Ovary (tissue), 9 donors: ENCODE data around the gene UBE2E1. TPM values are rescaled to one million over a fixed set of nuclear protein-coding genes. Genes with fewer than 3 reads are reported as not detected.
"Not testable (repeated sequence)": the region's sequence is repeated elsewhere in the genome, so short reads cannot be mapped to it uniquely, and the experiment has no call there.

Experiments used
- DNase-seq, 5 donors: peaks; one replicate each; pipeline ENCODE4 v3.0.0-alpha.2; 2019 to 2020
- H3K27ac ChIP-seq, 2 donors: fragments of 200-600 bp; one replicate each; pipeline versions ENCODE4 v1.5.1 to v1.8.0; 2019 to 2022
- H3K27me3 ChIP-seq: fragments of 200-600 bp; one replicate; pipeline ENCODE4 v1.8.0; 2022
- H3K36me3 ChIP-seq: fragments of 200-600 bp; sonication (generic); one replicate; pipeline ENCODE4 v1.5.1; 2019
- H3K4me1 ChIP-seq: one replicate; pipeline ENCODE4 v1.8.1; 2013; ENCODE audit warnings: mild to moderate bottlenecking, moderate library complexity; ENCODE audit not compliant: insufficient read depth
- H3K4me3 ChIP-seq: fragments of 200-600 bp; sonication (generic); one replicate; pipeline ENCODE4 v1.5.1; 2017
- H3K9me3 ChIP-seq, 2 donors: fragments of 200-600 bp in 1 of 2; sonication (generic) in 1 of 2; one replicate each; pipeline versions ENCODE4 v1.5.1 to v1.8.1; 2013 to 2019; ENCODE audit warnings: mild to moderate bottlenecking in 1 of 2, moderate library complexity in 1 of 2
- EP300 ChIP-seq: sonication (generic); formaldehyde crosslinking; IDR thresholded peaks from one replicate; pipeline ENCODE4 v1.6.1; 2017; ENCODE audit warnings: antibody characterized with exemption
- POLR2A ChIP-seq: fragments of 450-650 bp; IDR thresholded peaks from one replicate; pipeline ENCODE4 v1.6.1; 2017; ENCODE audit warnings: antibody characterized with exemption, mild to moderate bottlenecking, moderate library complexity
- WGBS, 3 donors: extraction: QIAGEN DNeasy Blood & Tissue Kit in 1 of 3; methylation state at CpG; one replicate each; pipeline versions ENCODE4 v1.1.5 to v1.1.7; 2013 to 2017; 5-methylcytosine and 5-hydroxymethylcytosine counted together
- intact Hi-C, 4 donors: fragments of 100-400 bp; cut with DNase I; formaldehyde crosslinking; loops; one replicate each; pipeline versions ENCODE4 v1.11.0 to v1.15.1; 2022 to 2023
- polyA plus RNA-seq, 2 donors: library from polyadenylated mRNA; stranded (reverse); fragments of 200-250 nt in 1 of 2; fragments of 350-450 nt in 1 of 2; fragmentation: Illumina TruSeq in 1 of 2; extraction: RNeasy Lipid Tissue Mini Kit (QIAGEN cat#74804) in 1 of 2; gene quantifications; one replicate each; pipeline ENCODE4 v1.2.3, GENCODE V29; 2013 to 2014
- total RNA-seq, 7 donors: library from RNA; depleted of rRNA in 2 of 7; stranded (reverse); fragments of >200 nt in 2 of 7; fragmentation: NEBNext Ultra II Directional in 3 of 7; extraction: Animal tissue kit (Norgen Biotek cat#: 25700) in 3 of 7; gene quantifications; one replicate each; pipeline versions ENCODE4 v1.1.0 to v1.2.4, GENCODE V29; 2016 to 2023
- TF ChIP-seq, protein P1 (sequence below), 3 donors: fragments of 450-650 bp in 2 of 3; fragments of 200-600 bp in 1 of 3; IDR thresholded peaks; one replicate each; pipeline versions ENCODE4 v1.5.1 to v1.8.0; 2016 to 2022; ENCODE audit warnings: antibody characterized with exemption in 3 of 3, mild to moderate bottlenecking in 1 of 3
- donor health status: DM: no; HTN: no; CAD: no; lungs with moderate emphysema.
- donor health status: DM: no; HTN: no; CAD: no.
- donor health status: Bipolar disorder and iron deficiency.
- donor health status: DM: yes; HTN: yes; CAD: no.
- donor health status: DM: no; HTN: no; CAD: no.
- donor health status: DM: yes; HTN: yes; CAD: no.

The UBE2E1 gene
- total and polyA plus RNA-seq, 9 donors: 65.2 to 133 (median 76.7) TPM

DNA sequence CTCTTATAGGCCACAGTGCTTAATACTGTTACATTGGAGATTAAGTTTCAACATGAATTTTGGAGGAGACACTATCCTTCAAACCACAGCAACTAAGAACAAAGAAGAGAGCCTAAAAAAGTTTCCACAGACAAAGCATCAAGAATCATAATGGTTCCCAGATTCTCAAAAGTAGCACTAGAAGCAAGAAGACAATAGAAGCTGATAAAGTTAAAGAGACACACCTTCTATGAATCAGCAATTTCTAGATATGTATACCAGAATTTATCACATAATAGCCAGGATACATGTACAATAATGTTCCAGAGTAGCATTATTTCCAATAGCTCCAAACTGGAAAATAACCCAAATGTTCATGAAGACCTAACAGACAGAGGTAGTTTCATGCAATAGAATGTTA, 98.8 kb downstream of the UBE2E1 start:
- no peak for DNase-seq
- H3K27me3 ChIP-seq: no peaks in the 10 kb centered on the region
- no peaks in the 10 kb centered on the region for H3K9me3 ChIP-seq
- no peak overlapping the region for H3K27ac ChIP-seq
- H3K4me3 ChIP-seq: no peak overlapping the region
- H3K36me3 ChIP-seq: no peaks in the 10 kb centered on the region
- intact Hi-C loops: loop anchor here in 1 of 4 donors (10.0 kb wide), 1 partner anchor 330 kb away; no protein-coding TSS in a partner anchor
- TF ChIP-seq EP300 (no peak), POLR2A (no peak)
- TF ChIP-seq, protein P1, sequence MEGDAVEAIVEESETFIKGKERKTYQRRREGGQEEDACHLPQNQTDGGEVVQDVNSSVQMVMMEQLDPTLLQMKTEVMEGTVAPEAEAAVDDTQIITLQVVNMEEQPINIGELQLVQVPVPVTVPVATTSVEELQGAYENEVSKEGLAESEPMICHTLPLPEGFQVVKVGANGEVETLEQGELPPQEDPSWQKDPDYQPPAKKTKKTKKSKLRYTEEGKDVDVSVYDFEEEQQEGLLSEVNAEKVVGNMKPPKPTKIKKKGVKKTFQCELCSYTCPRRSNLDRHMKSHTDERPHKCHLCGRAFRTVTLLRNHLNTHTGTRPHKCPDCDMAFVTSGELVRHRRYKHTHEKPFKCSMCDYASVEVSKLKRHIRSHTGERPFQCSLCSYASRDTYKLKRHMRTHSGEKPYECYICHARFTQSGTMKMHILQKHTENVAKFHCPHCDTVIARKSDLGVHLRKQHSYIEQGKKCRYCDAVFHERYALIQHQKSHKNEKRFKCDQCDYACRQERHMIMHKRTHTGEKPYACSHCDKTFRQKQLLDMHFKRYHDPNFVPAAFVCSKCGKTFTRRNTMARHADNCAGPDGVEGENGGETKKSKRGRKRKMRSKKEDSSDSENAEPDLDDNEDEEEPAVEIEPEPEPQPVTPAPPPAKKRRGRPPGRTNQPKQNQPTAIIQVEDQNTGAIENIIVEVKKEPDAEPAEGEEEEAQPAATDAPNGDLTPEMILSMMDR (IDR thresholded peaks at IDR 0.05): no peak
- no peaks in the 10 kb centered on the region for H3K4me1 ChIP-seq

DNA sequence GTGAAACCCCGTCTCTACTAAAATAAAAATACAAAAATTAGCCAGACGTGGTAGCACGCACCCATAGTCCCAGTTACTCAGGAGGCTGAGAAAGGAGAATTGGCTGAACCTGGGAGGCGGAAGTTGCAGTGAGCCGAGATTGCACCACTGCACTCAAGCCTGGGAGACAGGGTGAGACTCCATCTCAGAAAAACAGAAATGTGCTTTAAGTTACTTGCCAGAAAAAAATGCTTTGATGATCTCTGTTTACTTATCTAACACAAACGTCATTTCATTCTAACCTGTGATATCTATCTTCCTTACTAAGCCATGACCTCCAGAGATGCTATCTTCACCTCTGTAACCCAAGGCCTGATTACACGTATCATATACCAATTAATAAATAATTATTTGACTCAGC, 103.6 kb downstream of the UBE2E1 start:
- intact Hi-C loops: loop anchor here in 1 of 4 donors (10.0 kb wide), 1 partner anchor 325 kb away; no protein-coding TSS in a partner anchor
- no peak overlapping the region for H3K27ac ChIP-seq
- no peak for DNase-seq
- H3K9me3 ChIP-seq: no peaks in the 10 kb centered on the region
- no peak overlapping the region for H3K4me3 ChIP-seq
- H3K36me3 ChIP-seq: no peaks in the 10 kb centered on the region
- TF ChIP-seq POLR2A (no peak), EP300 (no peak)
- TF ChIP-seq, protein P1 (IDR thresholded peaks at IDR 0.05): no peak
- no peaks in the 10 kb centered on the region for H3K4me1 ChIP-seq
- 88 to 94% (median 90%) methylated on average over 7 of the region's 7 CpGs for WGBS, 3 donors
- H3K27me3 ChIP-seq: no peaks in the 10 kb centered on the region

DNA sequence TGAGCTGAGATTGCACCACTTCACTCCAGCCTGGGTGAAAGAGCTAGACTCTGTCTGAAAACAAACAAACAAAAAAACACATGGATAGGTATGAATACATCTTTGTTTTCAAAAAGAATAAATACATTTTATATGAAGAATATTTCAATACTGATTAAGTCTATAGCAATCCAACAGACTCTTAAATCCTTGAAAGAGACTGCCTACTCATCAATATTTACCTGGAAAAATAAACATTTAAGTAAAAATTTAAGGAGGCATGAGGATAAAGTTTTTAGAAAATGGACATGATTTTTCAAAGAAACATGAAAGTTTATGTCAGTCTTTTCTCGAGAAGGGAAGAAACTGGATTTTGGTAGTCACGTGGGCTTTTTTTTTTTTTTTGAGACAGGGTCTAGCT, 105.6 kb downstream of the UBE2E1 start:
- peaks cover 4% of the 10 kb centered on the region for H3K4me1 ChIP-seq
- no peak overlapping the region for H3K27ac ChIP-seq
- no peaks in the 10 kb centered on the region for H3K36me3 ChIP-seq
- intact Hi-C loops: no loop called here
- no peak for TF ChIP-seq POLR2A
- TF ChIP-seq, protein P1 (IDR thresholded peaks at IDR 0.05): no peak
- TF ChIP-seq EP300: no peak
- 94 to 95% (median 95%) methylated on average over 2 of the region's 2 CpGs for WGBS, 3 donors
- H3K9me3 ChIP-seq: no peaks in the 10 kb centered on the region
- no peaks in the 10 kb centered on the region for H3K27me3 ChIP-seq
- DNase-seq: no peak
- H3K4me3 ChIP-seq: no peak overlapping the region

DNA sequence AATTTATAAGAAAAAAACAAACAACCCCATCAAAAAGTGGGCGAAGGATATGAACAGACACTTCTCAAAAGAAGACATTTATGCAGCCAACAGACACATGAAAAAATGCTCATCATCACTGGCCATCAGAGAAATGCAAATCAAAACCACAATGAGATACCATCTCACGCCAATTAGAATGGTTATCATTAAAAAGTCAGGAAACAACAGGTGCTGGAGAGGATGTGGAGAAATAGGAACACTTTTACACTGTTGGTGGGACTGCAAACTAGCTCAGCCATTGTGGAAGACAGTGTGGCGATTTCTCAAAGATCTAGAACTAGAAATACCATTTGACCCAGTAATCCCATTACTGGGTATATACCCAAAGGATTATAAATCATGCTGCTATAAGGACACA, 106.6 kb downstream of the UBE2E1 start:
- DNase-seq, H3K4me3 ChIP-seq, H3K9me3 ChIP-seq, H3K4me1 ChIP-seq, H3K27ac ChIP-seq, H3K36me3 ChIP-seq, H3K27me3 ChIP-seq, intact Hi-C loops: not testable (repeated sequence)
- 93 to 99% (median 97%) methylated on average over 3 of the region's 3 CpGs for WGBS, 3 donors

DNA sequence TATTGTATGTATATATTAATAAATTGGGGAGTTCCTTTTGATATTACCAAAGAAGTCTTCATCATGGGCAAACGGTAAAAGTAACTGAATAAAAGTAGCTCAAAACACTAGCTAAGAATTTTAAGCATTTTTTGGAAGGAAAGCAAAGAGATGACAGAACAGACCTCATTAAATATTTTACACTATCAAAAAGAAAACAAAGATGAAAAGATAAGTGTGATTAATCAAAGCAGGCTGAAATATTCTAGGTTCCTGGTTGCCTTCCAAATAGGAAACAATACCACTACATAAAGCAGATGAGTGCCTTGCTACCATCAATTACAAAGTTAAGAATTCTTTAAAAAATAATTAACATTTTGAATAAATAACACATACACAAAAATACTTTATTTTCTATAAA, 107.4 kb downstream of the UBE2E1 start:
- Histone ChIP-seq H3K27me3 (no peaks in the 10 kb centered on the region), H3K36me3 (no peaks in the 10 kb centered on the region), H3K27ac (no peak overlapping the region), H3K4me3 (no peak overlapping the region), H3K9me3 (no peaks in the 10 kb centered on the region), H3K4me1 (peaks cover 4% of the 10 kb centered on the region)
- TF ChIP-seq POLR2A: no peak
- TF ChIP-seq, protein P1 (IDR thresholded peaks at IDR 0.05): no peak
- WGBS, 3 donors: 86 to 88% (median 88%) methylated on average over 1 of the region's 1 CpG
- intact Hi-C loops: no loop called here
- no peak for DNase-seq
